H1 (cell line): ENCODE results near the gene GRIA4. TPM values are rescaled to one million over a fixed set of nuclear protein-coding genes. Genes with fewer than 3 reads are reported as not detected.

Experiments used
- CTCF ChIA-PET: fragments of 300-600 bp; sonication (Branson Sonifier 250); formaldehyde crosslinking; loops from one replicate; lab custom pipeline; 2021; ENCODE audit not compliant: partially characterized antibody; lab: Charles Lee
- POLR2A ChIA-PET: fragments of 300-600 bp; sonication (Branson Sonifier 250); formaldehyde crosslinking; loops from one replicate; lab custom pipeline; 2021; ENCODE audit warnings: inconsistent platforms; ENCODE audit not compliant: partially characterized antibody; lab: Charles Lee
- DNase-seq, 2 experiments: peaks; one replicate each; pipeline versions ENCODE4 v3.0.0 to v3.0.0-alpha.2; 2010 to 2022; ENCODE audit warnings: low spot score in 2 of 2, low read depth in 1 of 2, mixed read lengths in 1 of 2
- FAIRE-seq: peaks from 2 replicates; lab custom pipeline; 2011; peaks lifted over from hg19 to GRCh38; lab: Jason Lieb, UNC
- H2AFZ ChIP-seq: 2 replicates; pipeline ENCODE4 v1.8.1; 2012; ENCODE audit warnings: low read length, inconsistent platforms
- H2AK5ac ChIP-seq: 2 replicates; pipeline ENCODE4 v1.6.1; 2013; ENCODE audit warnings: low read depth, low read length
- H2BK120ac ChIP-seq: replicated peaks from 2 replicates; pipeline ENCODE3; 2013; ENCODE audit warnings: low read depth, low read length, inconsistent platforms
- H2BK12ac ChIP-seq: 2 replicates; pipeline ENCODE4 v1.6.1; 2013; ENCODE audit warnings: low read depth, low read length
- H2BK15ac ChIP-seq: 2 replicates; pipeline ENCODE4 v1.6.1; 2013; ENCODE audit warnings: low read length
- H2BK20ac ChIP-seq: 2 replicates; pipeline ENCODE4 v1.6.1; 2013; ENCODE audit warnings: low read length
- H2BK5ac ChIP-seq: 2 replicates; pipeline ENCODE4 v1.6.1; 2013; ENCODE audit warnings: low read depth, low read length
- H3K14ac ChIP-seq: 2 replicates; pipeline ENCODE4 v1.6.1; 2013; ENCODE audit warnings: inconsistent platforms; ENCODE audit not compliant: insufficient read length
- H3K18ac ChIP-seq: 2 replicates; pipeline ENCODE4 v1.6.1; 2013; ENCODE audit warnings: low read length; ENCODE audit errors: extremely low read depth
- H3K23ac ChIP-seq: 2 replicates; pipeline ENCODE4 v1.6.1; 2013; ENCODE audit warnings: inconsistent platforms; ENCODE audit not compliant: insufficient read length
- H3K23me2 ChIP-seq: 2 replicates; pipeline ENCODE4 v1.6.1; 2013; ENCODE audit warnings: low read depth, low read length
- H3K27ac ChIP-seq: 2 replicates; pipeline ENCODE4 v1.6.1; 2011; ENCODE audit warnings: low read depth, low read length, inconsistent platforms
- H3K27me3 ChIP-seq, 4 experiments: replicated peaks in 1 of 4; 1 replicate in 1 of 4; 2 replicates in 3 of 4; pipeline versions ENCODE4 v1.6.1 to v1.8.1; 2011 to 2013; ENCODE audit warnings: low read length in 3 of 4, mild to moderate bottlenecking in 3 of 4, inconsistent platforms in 2 of 4, mixed read lengths in 2 of 4, moderate library complexity in 1 of 4; ENCODE audit not compliant: control insufficient read depth in 3 of 4, insufficient read depth in 3 of 4; ENCODE audit errors: extremely low read depth in 1 of 4
- H3K36me3 ChIP-seq, 4 experiments: 2 replicates each; pipeline versions ENCODE4 v1.6.1 to v1.8.1; 2011 to 2013; ENCODE audit warnings: mild to moderate bottlenecking in 4 of 4, low read length in 3 of 4, moderate library complexity in 2 of 4, control low read depth in 1 of 4, inconsistent platforms in 1 of 4; ENCODE audit not compliant: insufficient read depth in 4 of 4, control insufficient read depth in 2 of 4
- H3K4ac ChIP-seq: replicated peaks from 2 replicates; pipeline ENCODE3; 2013; ENCODE audit warnings: low read length, low read depth, mixed read lengths, inconsistent platforms; ENCODE audit not compliant: insufficient read length
- H3K4me1 ChIP-seq, 4 experiments: replicated peaks in 1 of 4; 1 replicate in 1 of 4; 2 replicates in 3 of 4; pipeline versions ENCODE4 v1.6.1 to v1.8.1; 2011 to 2013; ENCODE audit warnings: low read length in 3 of 4, inconsistent platforms in 2 of 4, mixed read lengths in 1 of 4; ENCODE audit not compliant: insufficient read depth in 4 of 4, control insufficient read depth in 3 of 4
- H3K4me2 ChIP-seq, 2 experiments: 2 replicates each; pipeline versions ENCODE4 v1.6.1 to v1.8.1; 2011 to 2013; ENCODE audit warnings: low read depth in 2 of 2, low read length in 2 of 2, control low read depth in 1 of 2, inconsistent platforms in 1 of 2, mild to moderate bottlenecking in 1 of 2; ENCODE audit not compliant: insufficient read depth in 1 of 2
- H3K4me3 ChIP-seq, 4 experiments: fragments of 200-600, 300-600 bp in 1 of 4; sonication (generic), shearing (Covaris generic), sonication (Bioruptor Twin) in 1 of 4; 2 replicates each; pipeline versions ENCODE4 v1.5.1 to v1.8.1; 2011 to 2016; ENCODE audit warnings: low read length in 4 of 4, low read depth in 3 of 4, control low read depth in 2 of 4, inconsistent platforms in 2 of 4, mild to moderate bottlenecking in 2 of 4, mixed read lengths in 1 of 4, moderate library complexity in 1 of 4; ENCODE audit not compliant: insufficient read depth in 2 of 4; ENCODE audit errors: extremely low read depth in 1 of 4
- H3K56ac ChIP-seq: replicated peaks from 2 replicates; pipeline ENCODE3; 2013; ENCODE audit warnings: low read depth, mild to moderate bottlenecking, mixed read lengths, low read length, inconsistent platforms; ENCODE audit not compliant: insufficient read length
- H3K79me1 ChIP-seq: 2 replicates; pipeline ENCODE4 v1.6.1; 2013; ENCODE audit warnings: low read depth, low read length, control low read depth
- H3K79me2 ChIP-seq, 2 experiments: 2 replicates each; pipeline versions ENCODE4 v1.6.1 to v1.8.1; 2012 to 2013; ENCODE audit warnings: low read length in 2 of 2, mild to moderate bottlenecking in 2 of 2, inconsistent platforms in 1 of 2; ENCODE audit not compliant: insufficient read depth in 2 of 2, control insufficient read depth in 1 of 2
- H3K9ac ChIP-seq, 4 experiments: replicated peaks in 1 of 4; 1 replicate in 1 of 4; 2 replicates in 3 of 4; pipeline versions ENCODE4 v1.6.1 to v1.8.1; 2011 to 2013; ENCODE audit warnings: low read depth in 3 of 4, low read length in 3 of 4, control low read depth in 2 of 4, mild to moderate bottlenecking in 2 of 4, moderate library complexity in 2 of 4, inconsistent platforms in 1 of 4; ENCODE audit errors: extremely low read depth in 1 of 4
- H3K9me3 ChIP-seq, 2 experiments: 2 replicates each; pipeline versions ENCODE4 v1.6.1 to v1.8.1; 2012 to 2013; ENCODE audit warnings: mild to moderate bottlenecking in 2 of 2, moderate library complexity in 2 of 2, control low read depth in 1 of 2, inconsistent platforms in 1 of 2, low read depth in 1 of 2, low read length in 1 of 2, mixed read lengths in 1 of 2; ENCODE audit not compliant: insufficient read depth in 2 of 2
- H4K20me1 ChIP-seq, 2 experiments: replicated peaks in 1 of 2; 2 replicates each; pipeline versions ENCODE3 to v1.8.1; 2011 to 2013; ENCODE audit warnings: inconsistent platforms in 2 of 2, low read length in 2 of 2, mild to moderate bottlenecking in 1 of 2; ENCODE audit not compliant: insufficient read depth in 2 of 2, control insufficient read depth in 1 of 2
- H4K5ac ChIP-seq: 2 replicates; pipeline ENCODE4 v1.6.1; 2013; ENCODE audit warnings: low read length, low read depth, mixed read lengths, inconsistent platforms; ENCODE audit not compliant: insufficient read length
- H4K8ac ChIP-seq: 2 replicates; pipeline ENCODE4 v1.8.0; 2013; ENCODE audit warnings: mild to moderate bottlenecking, moderate library complexity, low read length, inconsistent platforms; ENCODE audit not compliant: insufficient read depth; ENCODE audit errors: extremely low read depth
- H4K91ac ChIP-seq: replicated peaks from 2 replicates; pipeline ENCODE3; 2013; ENCODE audit warnings: low read length, mixed read lengths, inconsistent platforms; ENCODE audit not compliant: insufficient read length
- CBX5 ChIP-seq: fragments of 300-800, 300-1000 bp; sonication (generic); IDR thresholded peaks from 2 replicates; pipeline ENCODE4 v1.7.1; 2016; ENCODE audit warnings: antibody characterized with exemption, low read length, low read depth
- CBX8 ChIP-seq: fragments of 300-800, 300-1000 bp; sonication (generic); IDR thresholded peaks from 2 replicates; pipeline ENCODE4 v1.7.1; 2016; ENCODE audit warnings: low read depth, low read length, borderline replicate concordance
- CREB1 ChIP-seq: IDR thresholded peaks from 2 replicates; pipeline ENCODE4 v1.6.1; 2012; ENCODE audit warnings: inconsistent platforms
- EGR1 ChIP-seq: IDR thresholded peaks from 2 replicates; pipeline ENCODE4 v1.6.1; 2011; ENCODE audit warnings: low read depth, low read length, borderline replicate concordance
- EP300 ChIP-seq, 2 experiments: IDR thresholded peaks; 1 replicate in 1 of 2; 2 replicates in 1 of 2; pipeline ENCODE4 v1.6.1; 2011 to 2012; ENCODE audit warnings: low read depth in 2 of 2, low read length in 2 of 2, mild to moderate bottlenecking in 2 of 2, borderline replicate concordance in 1 of 2, inconsistent platforms in 1 of 2, moderate library complexity in 1 of 2
- KDM5A ChIP-seq: fragments of 200-600 bp; IDR thresholded peaks from 2 replicates; pipeline ENCODE4 v1.7.1; 2012; ENCODE audit warnings: mild to moderate bottlenecking, low read length, inconsistent platforms, mixed read lengths
- MAFK ChIP-seq: IDR thresholded peaks from 2 replicates; pipeline ENCODE4 v1.6.1; 2012; ENCODE audit warnings: low read depth, mild to moderate bottlenecking, improper control_type of control experiment, low read length
- RFX5 ChIP-seq: IDR thresholded peaks from 2 replicates; pipeline ENCODE4 v1.6.1; 2011; ENCODE audit warnings: low read depth, low read length, improper control_type of control experiment, borderline replicate concordance
- RNF2 ChIP-seq: fragments of 200-900, 300-1000 bp; sonication (generic); IDR thresholded peaks from 2 replicates; pipeline ENCODE4 v1.7.1; 2016; ENCODE audit warnings: borderline replicate concordance, low read depth, mild to moderate bottlenecking, antibody characterized with exemption, low read length; ENCODE audit not compliant: poor library complexity, severe bottlenecking; ENCODE audit errors: missing control alignments
- SIX5 ChIP-seq: IDR thresholded peaks from 2 replicates; pipeline ENCODE4 v1.6.1; 2011; ENCODE audit warnings: mild to moderate bottlenecking, low read depth, low read length
- SRF ChIP-seq: IDR thresholded peaks from 2 replicates; pipeline ENCODE4 v1.6.1; 2011; ENCODE audit warnings: mild to moderate bottlenecking, low read depth, low read length, moderate library complexity
- SUZ12 ChIP-seq: fragments of 200-600 bp; sonication (generic); IDR thresholded peaks from 2 replicates; pipeline ENCODE4 v1.6.1; 2012; ENCODE audit warnings: mild to moderate bottlenecking, inconsistent platforms, low read length, moderate library complexity, mixed read lengths
- TAF1 ChIP-seq: IDR thresholded peaks from 2 replicates; pipeline ENCODE4 v1.6.1; 2011; ENCODE audit warnings: mild to moderate bottlenecking, low read depth, low read length
- USF2 ChIP-seq: IDR thresholded peaks from 2 replicates; pipeline ENCODE4 v1.6.1; 2011; ENCODE audit warnings: low read length, improper control_type of control experiment
- WGBS, 2 experiments: shearing (Covaris generic) in 1 of 2; methylation state at CpG; one replicate each; pipeline versions ENCODE4 v1.1.6 to v1.1.7; 2013 to 2015; ENCODE audit warnings: low lambda C conversion rate in 2 of 2, mixed read lengths in 2 of 2, inconsistent platforms in 1 of 2, low coverage in 1 of 2, missing lambda C conversion rate in 1 of 2; ENCODE audit not compliant: insufficient replicate concordance in 2 of 2, insufficient coverage in 1 of 2, insufficient read length in 1 of 2; ENCODE audit errors: extremely low coverage in 1 of 2, missing lambda C conversion rate in 1 of 2; 5-methylcytosine and 5-hydroxymethylcytosine counted together
- polyA plus RNA-seq, 7 experiments: library from polyadenylated mRNA; depleted of rRNA in 3 of 7; stranded (reverse) in 5 of 7; unstranded in 2 of 7; fragments of >200 nt in 5 of 7; fragments of 200-250 nt in 2 of 7; gene quantifications; 1 replicate in 5 of 7; 2 replicates in 1 of 7; 4 replicates in 1 of 7; pipeline versions ENCODE4 v1.2.1 to v1.2.3, GENCODE V29; 2011 to 2013; ENCODE audit warnings: missing spikeins in 2 of 7, mixed read lengths in 2 of 7
- total RNA-seq: library from RNA; stranded (reverse); fragmentation: NEBNext Ultra II Directional; extraction: Animal tissue kit (Norgen Biotek cat#: 25700); gene quantifications from 2 replicates; pipeline ENCODE4 v1.2.1, GENCODE V29; 2021

Gene GRIA4
- total and polyA plus RNA-seq, 2 of the 8 experiments (the other 6 are each of a cell fraction or from before 2014, with no cell fraction given) = 12.5 to 21.8 TPM

DNA sequence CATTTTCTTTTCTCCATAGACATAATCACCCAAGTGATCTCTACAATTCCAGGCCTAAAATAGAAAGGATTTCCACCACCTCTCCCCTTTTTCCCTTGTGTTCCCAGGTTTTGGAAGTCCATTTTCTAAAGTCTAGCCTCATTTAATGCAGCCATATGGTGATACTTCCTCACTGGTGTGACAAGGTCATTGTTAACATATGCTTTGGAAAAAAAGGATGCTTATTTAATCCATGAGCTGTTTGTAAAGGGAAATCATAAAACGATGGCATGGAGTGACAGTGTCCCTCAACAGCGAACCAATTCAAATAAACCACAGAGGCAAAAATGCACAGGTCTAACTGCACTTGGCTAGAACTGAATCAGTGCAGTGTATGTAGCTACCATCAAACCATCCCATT, 26.6 kb downstream of the GRIA4 start:
- no peak for DNase-seq
- no peaks in the 10 kb centered on the region for H4K20me1 ChIP-seq
- 44% methylated on average over 2 of the region's 2 CpGs; no CpG with 5 or more reads in 1 of the 2 experiments for WGBS, 2 experiments
- H3K27me3 ChIP-seq = no peaks in the 10 kb centered on the region
- H2AK5ac ChIP-seq = no peak overlapping the region
- no peaks in the 10 kb centered on the region for H3K9me3 ChIP-seq
- H3K4me2 ChIP-seq = no peak overlapping the region
- H3K18ac ChIP-seq = no peak overlapping the region
- no peak overlapping the region for H3K23ac ChIP-seq
- H3K56ac ChIP-seq = no peak overlapping the region
- H3K23me2 ChIP-seq = no peaks in the 10 kb centered on the region
- H3K36me3 ChIP-seq = no peaks in the 10 kb centered on the region
- H2AFZ ChIP-seq = no peak overlapping the region
- ChIA-PET CTCF (interaction anchor here (0.6 kb wide), 1 partner anchor 226 kb away, joined by 3 read pairs; no protein-coding TSS in a partner anchor), POLR2A (interaction anchor here (1.7 kb wide), 1 partner anchor 25 kb away, joined by 4 read pairs; no protein-coding TSS in a partner anchor)
- no peak overlapping the region for H2BK120ac ChIP-seq
- no peak overlapping the region for H4K8ac ChIP-seq
- H2BK20ac ChIP-seq = no peak overlapping the region
- H2BK5ac ChIP-seq = no peak overlapping the region
- H4K5ac ChIP-seq = no peak overlapping the region
- TF ChIP-seq EGR1 (no peak), SIX5 (no peak), CBX8 (no peak), TAF1 (no peak), CBX5 (no peak), RFX5 (no peak), CREB1 (no peak), KDM5A (no peak), SRF (no peak), MAFK (no peak), EP300 (IDR thresholded peaks at IDR 0.05; ENCODE audit: borderline replicate concordance in 1 of 2, low read depth in 2 of 2, low read length in 2 of 2) (no peak), USF2 (no peak), SUZ12 (no peak), RNF2 (no peak)
- H2BK15ac ChIP-seq = no peak overlapping the region
- H2BK12ac ChIP-seq = no peak overlapping the region
- no peaks in the 10 kb centered on the region for H3K4me1 ChIP-seq
- H3K27ac ChIP-seq = no peak overlapping the region
- no peak overlapping the region for H4K91ac ChIP-seq
- no peak overlapping the region for H3K9ac ChIP-seq
- H3K14ac ChIP-seq = no peak overlapping the region
- FAIRE-seq = no peak
- no peaks in the 10 kb centered on the region for H3K79me2 ChIP-seq
- no peaks in the 10 kb centered on the region for H3K79me1 ChIP-seq
- no peak overlapping the region for H3K4ac ChIP-seq
- no peak overlapping the region for H3K4me3 ChIP-seq
